GM12864 (cell line): ENCODE results near the gene NOD1.

Source experiments
- DNase-seq: peaks from one replicate; pipeline ENCODE4 v3.0.0-alpha.2; 2011; ENCODE audit warnings: low read depth
- H3K4me3 ChIP-seq: 2 replicates; pipeline ENCODE4 v1.5.1; 2011; ENCODE audit warnings: mild to moderate bottlenecking, low read depth, low read length, control low read depth
- TF ChIP-seq, protein P1 (sequence below): IDR thresholded peaks from 2 replicates; pipeline ENCODE4 v1.5.1; 2011; ENCODE audit warnings: low read depth, mild to moderate bottlenecking, moderate library complexity, low read length, control low read depth, inconsistent platforms; ENCODE audit errors: missing control alignments

The NOD1 gene

GRCh38 chr7:30521532-30521931, 42.9 kb upstream of the NOD1 start:
- DNase-seq = no peak
- TF ChIP-seq, protein P1, sequence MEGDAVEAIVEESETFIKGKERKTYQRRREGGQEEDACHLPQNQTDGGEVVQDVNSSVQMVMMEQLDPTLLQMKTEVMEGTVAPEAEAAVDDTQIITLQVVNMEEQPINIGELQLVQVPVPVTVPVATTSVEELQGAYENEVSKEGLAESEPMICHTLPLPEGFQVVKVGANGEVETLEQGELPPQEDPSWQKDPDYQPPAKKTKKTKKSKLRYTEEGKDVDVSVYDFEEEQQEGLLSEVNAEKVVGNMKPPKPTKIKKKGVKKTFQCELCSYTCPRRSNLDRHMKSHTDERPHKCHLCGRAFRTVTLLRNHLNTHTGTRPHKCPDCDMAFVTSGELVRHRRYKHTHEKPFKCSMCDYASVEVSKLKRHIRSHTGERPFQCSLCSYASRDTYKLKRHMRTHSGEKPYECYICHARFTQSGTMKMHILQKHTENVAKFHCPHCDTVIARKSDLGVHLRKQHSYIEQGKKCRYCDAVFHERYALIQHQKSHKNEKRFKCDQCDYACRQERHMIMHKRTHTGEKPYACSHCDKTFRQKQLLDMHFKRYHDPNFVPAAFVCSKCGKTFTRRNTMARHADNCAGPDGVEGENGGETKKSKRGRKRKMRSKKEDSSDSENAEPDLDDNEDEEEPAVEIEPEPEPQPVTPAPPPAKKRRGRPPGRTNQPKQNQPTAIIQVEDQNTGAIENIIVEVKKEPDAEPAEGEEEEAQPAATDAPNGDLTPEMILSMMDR = no peak
- H3K4me3 ChIP-seq = no peak overlapping the region

- no peak for DNase-seq
- no peak overlapping the region for H3K4me3 ChIP-seq
- TF ChIP-seq, protein P1 = no peak
These were observed 40.5 kb upstream of the NOD1 start for GRCh38 chr7:30519122-30519521.

DNA sequence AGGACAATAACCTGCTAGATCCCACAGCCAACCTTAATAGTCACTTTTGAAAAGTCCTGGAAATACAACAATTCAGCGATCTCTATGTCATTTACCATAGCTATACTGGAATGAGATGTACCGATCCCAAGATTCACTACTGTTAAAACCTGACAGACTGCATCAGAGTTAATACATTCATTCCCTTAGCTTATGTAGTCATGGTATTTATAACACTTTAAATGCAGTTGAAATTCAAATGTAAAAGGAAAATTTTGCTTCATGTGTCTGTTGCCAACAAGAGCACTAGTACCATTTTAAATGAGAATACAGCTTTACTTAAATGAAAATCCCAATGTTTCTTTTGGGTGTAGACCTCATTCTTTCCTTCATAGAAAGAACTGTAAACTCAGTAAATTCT, 37.2 kb upstream of the NOD1 start:
- no peak for DNase-seq

GRCh38 chr7:30514776-30515175, 36.2 kb upstream of the NOD1 start:
- DNase-seq = no peak
- TF ChIP-seq, protein P1 = no peak
- H3K4me3 ChIP-seq = no peak overlapping the region

More for the DNA sequence above, 37.2 kb upstream of the NOD1 start:
- H3K4me3 ChIP-seq = no peak overlapping the region
- TF ChIP-seq, protein P1 = no peak

- TF ChIP-seq, protein P1 = no peak
- H3K4me3 ChIP-seq = no peak overlapping the region
- no peak for DNase-seq
These were observed 35.6 kb upstream of the NOD1 start for GRCh38 chr7:30514177-30514576.

DNA sequence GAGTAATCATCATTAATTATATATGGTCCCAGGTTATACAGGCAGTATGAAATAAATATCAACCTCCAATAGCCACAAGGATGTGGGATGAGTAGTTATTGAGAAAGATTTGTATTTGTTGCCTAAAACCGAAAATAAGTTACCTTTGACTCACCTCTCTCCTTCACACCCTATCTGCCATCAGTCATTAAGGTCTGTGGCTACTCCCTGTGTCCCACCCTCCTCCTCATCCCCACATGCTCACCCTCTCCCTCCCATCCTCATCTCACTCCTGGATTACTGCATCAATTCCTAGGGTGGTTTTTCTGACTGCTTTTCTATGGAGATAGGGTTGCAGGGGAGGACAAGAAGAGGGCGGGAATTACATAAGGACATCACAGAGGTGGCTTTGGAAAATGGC, 35.2 kb upstream of the NOD1 start:
- no peak overlapping the region for H3K4me3 ChIP-seq
- TF ChIP-seq, protein P1 = no peak
- no peak for DNase-seq

GRCh38 chr7:30511973-30512662, 33.5 kb upstream of the NOD1 start:
- H3K4me3 ChIP-seq = no peak overlapping the region
- TF ChIP-seq, protein P1 = no peak
- DNase-seq = no peak
